K562 (cell line): ENCODE results near the gene HRAS. TPM values are rescaled to one million over a fixed set of nuclear protein-coding genes. Genes with fewer than 3 reads are reported as not detected.

Experiments
- ATAC-seq: fragments of 200-7000 bp; cut with Tn5 transposase; 3 replicates; pipeline ENCODE4 v1.9.1; 2020; ENCODE audit warnings: moderate library complexity
- BruUV-seq: library from RNA; stranded (reverse); fragments of 400-500 nt; replicated peaks from 2 replicates; lab custom pipeline; 2021; lab: Mats Ljungman, UMichigan
- CTCF ChIA-PET: fragments of 300-600 bp; formaldehyde crosslinking; extraction: SDS; loops from one replicate; lab custom pipeline; 2021; ENCODE audit warnings: low intra/inter-chr PET ratio; lab: Yijun Ruan, JAX
- POLR2A ChIA-PET: fragments of 300-600, 350-650 bp; sonication (Branson Sonifier 250); formaldehyde crosslinking; extraction: SDS; loops from one replicate; lab custom pipeline; 2021; ENCODE audit warnings: antibody characterized with exemption, inconsistent platforms; lab: Yijun Ruan, JAX
- DNase-seq, 4 experiments: peaks; one replicate each; pipeline versions ENCODE4 v3.0.0 to v3.0.0-alpha.2; 2011 to 2018; ENCODE audit warnings: low spot score in 3 of 4, mixed read lengths in 3 of 4; ENCODE audit errors: extremely low read depth in 1 of 4
- FAIRE-seq: peaks from 2 replicates; lab custom pipeline; 2011; peaks lifted over from hg19 to GRCh38; lab: Jason Lieb, UNC
- H2AFZ ChIP-seq: 2 replicates; pipeline ENCODE4 v1.6.0; 2011; ENCODE audit warnings: low read depth, low read length, control low read depth, inconsistent platforms
- H3K27ac ChIP-seq: fragments of 200-600 bp; 3 replicates; pipeline ENCODE4 v1.8.0; 2011; ENCODE audit warnings: low read depth, mild to moderate bottlenecking, control low read depth, inconsistent platforms, low read length, moderate library complexity, mixed read lengths; ENCODE audit errors: extremely low read depth
- H3K27me3 ChIP-seq, 2 experiments: fragments of 300-600 bp in 1 of 2; 2 replicates in 1 of 2; 3 replicates in 1 of 2; pipeline versions ENCODE4 v1.6.0 to v1.8.0; 2011; ENCODE audit warnings: inconsistent platforms in 2 of 2, low read length in 2 of 2, mild to moderate bottlenecking in 1 of 2, mixed read lengths in 1 of 2, moderate library complexity in 1 of 2; ENCODE audit not compliant: control insufficient read depth in 2 of 2, insufficient read depth in 2 of 2
- H3K36me3 ChIP-seq: fragments of 300-600 bp; 3 replicates; pipeline ENCODE4 v1.8.0; 2011; ENCODE audit warnings: mild to moderate bottlenecking, low read length, inconsistent platforms; ENCODE audit not compliant: control insufficient read depth, insufficient read depth
- H3K4me1 ChIP-seq, 2 experiments: fragments of 200-600 bp in 1 of 2; replicated peaks in 1 of 2; 2 replicates in 1 of 2; 3 replicates in 1 of 2; pipeline versions ENCODE4 v1.5.1 to v1.8.0; 2011; ENCODE audit warnings: inconsistent platforms in 2 of 2, low read length in 2 of 2, mild to moderate bottlenecking in 1 of 2, mixed read lengths in 1 of 2, moderate library complexity in 1 of 2; ENCODE audit not compliant: control insufficient read depth in 2 of 2, insufficient read depth in 2 of 2
- H3K4me2 ChIP-seq: 2 replicates; pipeline ENCODE4 v1.6.1; 2011; ENCODE audit warnings: low read length, control low read depth, inconsistent platforms, mixed read lengths; ENCODE audit not compliant: insufficient read depth
- H3K4me3 ChIP-seq: fragments of 200-600 bp; sonication (generic), shearing (Covaris generic); 2 replicates; pipeline ENCODE4 v1.5.1; 2016; ENCODE audit warnings: control low read depth, inconsistent platforms
- H3K79me2 ChIP-seq: fragments of 200-600 bp; 3 replicates; pipeline ENCODE4 v1.8.0; 2011; ENCODE audit warnings: low read length, inconsistent platforms; ENCODE audit not compliant: control insufficient read depth, insufficient read depth
- H3K9ac ChIP-seq, 2 experiments: 2 replicates each; pipeline versions ENCODE4 v1.6.0 to v1.6.1; 2011; ENCODE audit warnings: low read depth in 2 of 2, low read length in 2 of 2, control low read depth in 1 of 2, inconsistent platforms in 1 of 2, mild to moderate bottlenecking in 1 of 2, mixed read lengths in 1 of 2; ENCODE audit not compliant: insufficient read depth in 1 of 2
- H3K9me1 ChIP-seq: one replicate; pipeline ENCODE4 v1.6.0; 2011; ENCODE audit warnings: inconsistent platforms, mild to moderate bottlenecking, low read length, moderate library complexity; ENCODE audit not compliant: control insufficient read depth, insufficient read depth
- H3K9me3 ChIP-seq: replicated peaks from 2 replicates; pipeline ENCODE4 v1.5.1; 2011; ENCODE audit warnings: low read depth, low read length, inconsistent platforms; ENCODE audit not compliant: control insufficient read depth, insufficient read depth
- H4K20me1 ChIP-seq: replicated peaks from 2 replicates; pipeline ENCODE4 v1.6.1; 2011; ENCODE audit warnings: low read length, inconsistent platforms, mixed read lengths; ENCODE audit not compliant: control insufficient read depth, insufficient read depth
- ARID3B ChIP-seq: fragments of 250-450 bp; sonication (Bioruptor Pico); IDR thresholded peaks from 2 replicates; pipeline ENCODE4 v1.4.0; 2020; ENCODE audit warnings: borderline replicate concordance
- CHD1 ChIP-seq: fragments of 200-600 bp; sonication (generic); IDR thresholded peaks from one replicate; pipeline ENCODE4 v1.6.1; 2012; ENCODE audit warnings: mild to moderate bottlenecking, moderate library complexity, low read length, inconsistent platforms
- DIDO1 ChIP-seq: fragments of 450-650 bp; IDR thresholded peaks from 2 replicates; pipeline ENCODE4 v1.6.1; 2016; ENCODE audit warnings: low read depth, missing biosample characterization, missing genetic modification characterization
- DLX4 ChIP-seq: fragments of 250-450 bp; sonication (Bioruptor Pico); IDR thresholded peaks from 2 replicates; pipeline ENCODE4 v1.6.1; 2021; ENCODE audit warnings: mild to moderate bottlenecking
- E2F3 ChIP-seq: fragments of 250-450 bp; sonication (Bioruptor Pico); IDR thresholded peaks from 2 replicates; pipeline ENCODE4 v1.4.0; 2020; ENCODE audit warnings: mild to moderate bottlenecking
- ELF1 ChIP-seq: fragments of 200-800 bp; sonication (Bioruptor generic); IDR thresholded peaks from 2 replicates; pipeline ENCODE4 v1.6.1; 2016; ENCODE audit warnings: missing genetic modification characterization, missing compliant biosample characterization
- HDGF ChIP-seq: fragments of 450-650 bp; IDR thresholded peaks from 2 replicates; pipeline ENCODE4 v1.6.1; 2016
- HMGXB4 ChIP-seq: sonication (generic); formaldehyde crosslinking; IDR thresholded peaks from 2 replicates; pipeline ENCODE4 v1.8.1; 2023; ENCODE audit warnings: mild to moderate bottlenecking, missing genetic modification reagents
- NRF1 ChIP-seq, 2 experiments: fragments of 450-650 bp; IDR thresholded peaks in 1 of 2; conservative IDR thresholded peaks in 1 of 2; 2 replicates each; pipeline ENCODE4 v1.6.1; 2014; ENCODE audit warnings: mild to moderate bottlenecking in 2 of 2
- RBBP5 ChIP-seq: fragments of 200-600 bp; sonication (generic); IDR thresholded peaks from 2 replicates; pipeline ENCODE4 v1.6.1; 2012; ENCODE audit warnings: borderline replicate concordance, mild to moderate bottlenecking, low read length, control low read depth, inconsistent platforms; ENCODE audit not compliant: insufficient read depth, poor library complexity, severe bottlenecking
- TEAD1 ChIP-seq, 2 experiments: fragments of 450-650 bp in 1 of 2; sonication (generic) in 1 of 2; formaldehyde crosslinking; IDR thresholded peaks; 2 replicates each; pipeline versions ENCODE4 v1.4.0 to v1.8.0; 2020 to 2022; ENCODE audit warnings: mild to moderate bottlenecking in 2 of 2, missing genetic modification reagents in 1 of 2
- ZBTB7A ChIP-seq: IDR thresholded peaks from 2 replicates; pipeline ENCODE4 v1.6.1; 2011; ENCODE audit warnings: low read depth, mild to moderate bottlenecking, low read length, moderate library complexity, borderline replicate concordance; ENCODE audit not compliant: control insufficient read depth
- ZZZ3 ChIP-seq: fragments of 450-650 bp; IDR thresholded peaks from 2 replicates; pipeline ENCODE4 v1.6.1; 2016; ENCODE audit warnings: antibody characterized with exemption, mild to moderate bottlenecking, moderate library complexity
- WGBS: fragments of 100-300 bp; shearing (Covaris generic); methylation state at CpG from one replicate; pipeline ENCODE4 v1.1.6; 2016; ENCODE audit warnings: low coverage, mixed read lengths; ENCODE audit not compliant: insufficient coverage; ENCODE audit errors: missing lambda C conversion rate; 5-methylcytosine and 5-hydroxymethylcytosine counted together
- in situ Hi-C: fragments of 300-500 bp; cut with MboI; formaldehyde crosslinking; loops from 4 replicates; pipeline ENCODE4 v1.15.0; 2018; ENCODE audit warnings: inconsistent platforms, mixed read lengths
- intact Hi-C: fragments of 100-400 bp; cut with micrococcal nuclease; formaldehyde crosslinking; loops from 2 replicates; pipeline ENCODE4 v1.14.2; 2022
- polyA plus RNA-seq, 8 experiments: library from polyadenylated mRNA; depleted of rRNA in 4 of 8; stranded (reverse) in 5 of 8; unstranded in 3 of 8; fragments of >200 nt; fragmentation: Nextera tagmentation in 2 of 8; fragmentation: Illumina TruSeq in 1 of 8; extraction: Ambion mirVana in 2 of 8; extraction: Trizol in 1 of 8; gene quantifications; 2 replicates each; pipeline versions ENCODE4 v1.2.1 to v1.2.3, GENCODE V29; 2011 to 2014; ENCODE audit warnings: inconsistent platforms in 1 of 8, missing spikeins in 1 of 8
- total RNA-seq, 7 experiments: library from RNA; depleted of rRNA in 6 of 7; stranded (reverse); fragments of >200 nt in 6 of 7; fragmentation: Illumina TruSeq in 2 of 7; extraction: Trizol in 2 of 7; gene quantifications; 2 replicates each; pipeline versions ENCODE4 v1.2.1 to v1.2.3, GENCODE V29; 2011 to 2021; ENCODE audit warnings: low replicate concordance in 1 of 7
- TF ChIP-seq, protein P1 (sequence below): fragments of 450-650 bp; formaldehyde crosslinking; IDR thresholded peaks from 2 replicates; pipeline ENCODE4 v1.4.0; 2020; ENCODE audit warnings: mild to moderate bottlenecking, moderate library complexity

Gene HRAS
- total and polyA plus RNA-seq, 9 of the 15 experiments (the other 6 are each of a cell fraction or from before 2014, with no cell fraction given), result 2.8 to 73.5 (median 29.6) TPM

- intact Hi-C loops, result loop anchor here (10.0 kb wide), 1 partner anchor 233 kb away; the partner anchor contains the start of genes CEND1 and SLC25A22
- ATAC-seq (peak; percentile 17), FAIRE-seq (no peak), DNase-seq (peak in 3 of 4 experiments; percentile 37 to 51 (median 47))
- peak overlapping the region; percentile 81; the same call in 1 of the 2 replicates for H2AFZ ChIP-seq
- peaks cover 22 to 84% of the 10 kb centered on the region in 2 experiments for H3K4me1 ChIP-seq
- H3K36me3 ChIP-seq, result peaks cover 26% of the 10 kb centered on the region; the same call in 2 of the 3 replicates
- no peaks in the 10 kb centered on the region for H3K27me3 ChIP-seq
- peak overlapping the region; percentile 95 for H3K4me3 ChIP-seq
- no peaks in the 10 kb centered on the region for H3K9me3 ChIP-seq
- H3K9me1 ChIP-seq, result peaks cover 2% of the 10 kb centered on the region
- H4K20me1 ChIP-seq, result 0 out of 2 replicates have a peak, but pooled peaks cover 5% of the 10 kb centered on the region
- peaks cover 28% of the 10 kb centered on the region for H3K79me2 ChIP-seq
- CTCF ChIA-PET, result no interaction called here
- H3K9ac ChIP-seq, result peak overlapping the region; percentile 56 to 93
- POLR2A ChIA-PET, result interaction anchor here (0.6 kb wide), 1 partner anchor 88 kb away, joined by 3 read pairs; no protein-coding TSS in a partner anchor
- in situ Hi-C loops, result no loop called here
- WGBS, result 10% methylated on average over 35 of the region's 67 CpGs
- H3K4me2 ChIP-seq, result peak overlapping the region; percentile 77
- peak overlapping the region; percentile 61; the same call in 2 of the 3 replicates for H3K27ac ChIP-seq
- no TSS peak for BruUV-seq
- TF ChIP-seq NRF1 (conservative IDR thresholded peaks at IDR 0.05 in 1 of 2, IDR thresholded peaks at IDR 0.05 in 1 of 2), result peak; percentile 51 to 52; a peak in 2 of 4 replicates
- TF ChIP-seq ZZZ3, result no peak
- TF ChIP-seq HMGXB4 (CRISPR knock-in tag), result 0 out of 2 replicates have a peak, but pooled peaks have one; percentile 38
- 0 out of 2 replicates have a peak, but pooled peaks have one; percentile 41 for TF ChIP-seq E2F3 (CRISPR knock-in tag)
- no peak for TF ChIP-seq ELF1
- TF ChIP-seq ARID3B (CRISPR knock-in tag), result no peak
- peak; percentile 66; the same call in 1 of the 2 replicates for TF ChIP-seq ZBTB7A
- no peak for TF ChIP-seq DIDO1
- TF ChIP-seq TEAD1 (CRISPR knock-in tag; IDR thresholded peaks at IDR 0.05), result 0 out of 4 replicates have a peak, but pooled peaks of 1 of the 2 experiments have one; percentile 45
- peak; percentile 34 for TF ChIP-seq CHD1
- TF ChIP-seq HDGF, result no peak
- TF ChIP-seq, protein P1, sequence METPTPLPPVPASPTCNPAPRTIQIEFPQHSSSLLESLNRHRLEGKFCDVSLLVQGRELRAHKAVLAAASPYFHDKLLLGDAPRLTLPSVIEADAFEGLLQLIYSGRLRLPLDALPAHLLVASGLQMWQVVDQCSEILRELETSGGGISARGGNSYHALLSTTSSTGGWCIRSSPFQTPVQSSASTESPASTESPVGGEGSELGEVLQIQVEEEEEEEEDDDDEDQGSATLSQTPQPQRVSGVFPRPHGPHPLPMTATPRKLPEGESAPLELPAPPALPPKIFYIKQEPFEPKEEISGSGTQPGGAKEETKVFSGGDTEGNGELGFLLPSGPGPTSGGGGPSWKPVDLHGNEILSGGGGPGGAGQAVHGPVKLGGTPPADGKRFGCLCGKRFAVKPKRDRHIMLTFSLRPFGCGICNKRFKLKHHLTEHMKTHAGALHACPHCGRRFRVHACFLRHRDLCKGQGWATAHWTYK (CRISPR knock-in tag), result 0 out of 2 replicates have a peak, but pooled peaks have one; percentile 55
- no peak for TF ChIP-seq DLX4 (CRISPR knock-in tag)
- TF ChIP-seq RBBP5, result peak; percentile 23
These were observed 26.0 kb upstream of the HRAS start for GRCh38 chr11:561148-562003.
